K562 (cell line): Measurements from ENCODE around the gene ZPLD1. TPM values are rescaled to one million over a fixed set of nuclear protein-coding genes. Genes with fewer than 3 reads are reported as not detected.

Source experiments
- ATAC-seq: fragments of 200-7000 bp; cut with Tn5 transposase; 3 replicates; pipeline ENCODE4 v1.9.1; 2020; ENCODE audit warnings: moderate library complexity
- BruUV-seq: library from RNA; stranded (reverse); fragments of 400-500 nt; replicated peaks from 2 replicates; lab custom pipeline; 2021; lab: Mats Ljungman, UMichigan
- CTCF ChIA-PET: fragments of 300-600 bp; formaldehyde crosslinking; extraction: SDS; loops from one replicate; lab custom pipeline; 2021; ENCODE audit warnings: low intra/inter-chr PET ratio; lab: Yijun Ruan, JAX
- POLR2A ChIA-PET: fragments of 300-600, 350-650 bp; sonication (Branson Sonifier 250); formaldehyde crosslinking; extraction: SDS; loops from one replicate; lab custom pipeline; 2021; ENCODE audit warnings: antibody characterized with exemption, inconsistent platforms; lab: Yijun Ruan, JAX
- DNase-seq, 4 experiments: peaks; one replicate each; pipeline versions ENCODE4 v3.0.0 to v3.0.0-alpha.2; 2011 to 2018; ENCODE audit warnings: low spot score in 3 of 4, mixed read lengths in 3 of 4; ENCODE audit errors: extremely low read depth in 1 of 4
- FAIRE-seq: peaks from 2 replicates; lab custom pipeline; 2011; peaks lifted over from hg19 to GRCh38; lab: Jason Lieb, UNC
- H2AFZ ChIP-seq: 2 replicates; pipeline ENCODE4 v1.6.0; 2011; ENCODE audit warnings: low read depth, low read length, control low read depth, inconsistent platforms
- H3K27ac ChIP-seq: fragments of 200-600 bp; 3 replicates; pipeline ENCODE4 v1.8.0; 2011; ENCODE audit warnings: low read depth, mild to moderate bottlenecking, control low read depth, inconsistent platforms, low read length, moderate library complexity, mixed read lengths; ENCODE audit errors: extremely low read depth
- H3K27me3 ChIP-seq, 2 experiments: fragments of 300-600 bp in 1 of 2; 2 replicates in 1 of 2; 3 replicates in 1 of 2; pipeline versions ENCODE4 v1.6.0 to v1.8.0; 2011; ENCODE audit warnings: inconsistent platforms in 2 of 2, low read length in 2 of 2, mild to moderate bottlenecking in 1 of 2, mixed read lengths in 1 of 2, moderate library complexity in 1 of 2; ENCODE audit not compliant: control insufficient read depth in 2 of 2, insufficient read depth in 2 of 2
- H3K36me3 ChIP-seq: fragments of 300-600 bp; 3 replicates; pipeline ENCODE4 v1.8.0; 2011; ENCODE audit warnings: mild to moderate bottlenecking, low read length, inconsistent platforms; ENCODE audit not compliant: control insufficient read depth, insufficient read depth
- H3K4me1 ChIP-seq, 2 experiments: fragments of 200-600 bp in 1 of 2; replicated peaks in 1 of 2; 2 replicates in 1 of 2; 3 replicates in 1 of 2; pipeline versions ENCODE4 v1.5.1 to v1.8.0; 2011; ENCODE audit warnings: inconsistent platforms in 2 of 2, low read length in 2 of 2, mild to moderate bottlenecking in 1 of 2, mixed read lengths in 1 of 2, moderate library complexity in 1 of 2; ENCODE audit not compliant: control insufficient read depth in 2 of 2, insufficient read depth in 2 of 2
- H3K4me2 ChIP-seq: 2 replicates; pipeline ENCODE4 v1.6.1; 2011; ENCODE audit warnings: low read length, control low read depth, inconsistent platforms, mixed read lengths; ENCODE audit not compliant: insufficient read depth
- H3K4me3 ChIP-seq: fragments of 200-600 bp; sonication (generic), shearing (Covaris generic); 2 replicates; pipeline ENCODE4 v1.5.1; 2016; ENCODE audit warnings: control low read depth, inconsistent platforms
- H3K79me2 ChIP-seq: fragments of 200-600 bp; 3 replicates; pipeline ENCODE4 v1.8.0; 2011; ENCODE audit warnings: low read length, inconsistent platforms; ENCODE audit not compliant: control insufficient read depth, insufficient read depth
- H3K9ac ChIP-seq, 2 experiments: 2 replicates each; pipeline versions ENCODE4 v1.6.0 to v1.6.1; 2011; ENCODE audit warnings: low read depth in 2 of 2, low read length in 2 of 2, control low read depth in 1 of 2, inconsistent platforms in 1 of 2, mild to moderate bottlenecking in 1 of 2, mixed read lengths in 1 of 2; ENCODE audit not compliant: insufficient read depth in 1 of 2
- H3K9me1 ChIP-seq: one replicate; pipeline ENCODE4 v1.6.0; 2011; ENCODE audit warnings: inconsistent platforms, mild to moderate bottlenecking, low read length, moderate library complexity; ENCODE audit not compliant: control insufficient read depth, insufficient read depth
- H3K9me3 ChIP-seq: replicated peaks from 2 replicates; pipeline ENCODE4 v1.5.1; 2011; ENCODE audit warnings: low read depth, low read length, inconsistent platforms; ENCODE audit not compliant: control insufficient read depth, insufficient read depth
- H4K20me1 ChIP-seq: replicated peaks from 2 replicates; pipeline ENCODE4 v1.6.1; 2011; ENCODE audit warnings: low read length, inconsistent platforms, mixed read lengths; ENCODE audit not compliant: control insufficient read depth, insufficient read depth
- CCNT2 ChIP-seq: IDR thresholded peaks from 2 replicates; pipeline ENCODE4 v1.6.1; 2011; ENCODE audit warnings: borderline replicate concordance, low read depth, mild to moderate bottlenecking, moderate library complexity, mixed read lengths, low read length; ENCODE audit not compliant: insufficient read length; ENCODE audit errors: extremely low read depth
- CEBPG ChIP-seq, 3 experiments: fragments of 200-800 bp in 1 of 3; sonication (Bioruptor generic) in 1 of 3; sonication (generic) in 1 of 3; formaldehyde crosslinking in 1 of 3; IDR thresholded peaks in 2 of 3; conservative IDR thresholded peaks in 1 of 3; 2 replicates each; pipeline versions ENCODE4 v1.6.1 to v1.8.0; 2016 to 2022; ENCODE audit warnings: missing compliant biosample characterization in 2 of 3, missing genetic modification characterization in 2 of 3, mild to moderate bottlenecking in 1 of 3, missing genetic modification reagents in 1 of 3
- ETV5 ChIP-seq: sonication (generic); formaldehyde crosslinking; IDR thresholded peaks from 2 replicates; pipeline ENCODE4 v1.4.0; 2020; ENCODE audit warnings: low read depth, mild to moderate bottlenecking, missing genetic modification reagents
- FOXA1 ChIP-seq: fragments of 450-650 bp; IDR thresholded peaks from 2 replicates; pipeline ENCODE4 v1.6.1; 2016; ENCODE audit warnings: mild to moderate bottlenecking, borderline replicate concordance
- GABPA ChIP-seq: fragments of 200-800 bp; sonication (Bioruptor generic); conservative IDR thresholded peaks from 2 replicates; pipeline ENCODE4 v1.6.1; 2016; ENCODE audit warnings: low read depth, missing genetic modification characterization, missing compliant biosample characterization
- GATAD2B ChIP-seq: fragments of 450-650 bp; IDR thresholded peaks from 2 replicates; pipeline ENCODE4 v1.6.1; 2017; ENCODE audit warnings: mild to moderate bottlenecking, borderline replicate concordance
- KLF6 ChIP-seq: fragments of 250-450 bp; sonication (Bioruptor Pico); IDR thresholded peaks from 2 replicates; pipeline ENCODE4 v1.4.0; 2020; ENCODE audit warnings: mild to moderate bottlenecking, moderate library complexity, borderline replicate concordance
- LARP7 ChIP-seq: fragments of 450-650 bp; IDR thresholded peaks from 2 replicates; pipeline ENCODE4 v1.6.1; 2016
- NBN ChIP-seq: fragments of 450-650 bp; IDR thresholded peaks from 2 replicates; pipeline ENCODE4 v1.6.1; 2016; ENCODE audit warnings: low read depth, mild to moderate bottlenecking
- NR1H2 ChIP-seq: sonication (generic); formaldehyde crosslinking; IDR thresholded peaks from 2 replicates; pipeline ENCODE4 v1.4.0; 2020; ENCODE audit warnings: mild to moderate bottlenecking, missing genetic modification reagents
- NR2F6 ChIP-seq: fragments of 450-650 bp; formaldehyde crosslinking; IDR thresholded peaks from 2 replicates; pipeline ENCODE4 v1.4.0; 2020; ENCODE audit warnings: mild to moderate bottlenecking
- SIRT6 ChIP-seq: IDR thresholded peaks from one replicate; pipeline ENCODE4 v1.6.1; 2012; ENCODE audit warnings: low read depth, mild to moderate bottlenecking, control low read depth, inconsistent platforms, low read length, moderate library complexity
- SMC3 ChIP-seq: conservative IDR thresholded peaks from 2 replicates; pipeline ENCODE4 v1.6.1; 2011; ENCODE audit warnings: low read depth, low read length, improper control_type of control experiment; ENCODE audit not compliant: insufficient read depth
- SP2 ChIP-seq: IDR thresholded peaks from 2 replicates; pipeline ENCODE4 v1.6.1; 2011; ENCODE audit warnings: mild to moderate bottlenecking, low read depth, low read length, moderate library complexity; ENCODE audit not compliant: poor library complexity, severe bottlenecking; ENCODE audit errors: extremely low read depth
- TAF1 ChIP-seq: IDR thresholded peaks from 2 replicates; pipeline ENCODE4 v1.6.1; 2011; ENCODE audit warnings: mild to moderate bottlenecking, low read length, moderate library complexity; ENCODE audit not compliant: insufficient read depth, control insufficient read depth, severe bottlenecking; ENCODE audit errors: extremely low read depth
- ZFP36 ChIP-seq: fragments of 150-350 bp; IDR thresholded peaks from 2 replicates; pipeline ENCODE4 v1.6.1; 2018; ENCODE audit warnings: low read length, low read depth; ENCODE audit not compliant: partially characterized antibody
- ZKSCAN3 ChIP-seq: fragments of 250-450 bp; sonication (Bioruptor Pico); IDR thresholded peaks from 2 replicates; pipeline ENCODE4 v1.4.0; 2020
- ZNF3 ChIP-seq: fragments of 250-450 bp; sonication (Bioruptor Pico); IDR thresholded peaks from 2 replicates; pipeline ENCODE4 v1.5.0; 2021; ENCODE audit warnings: mild to moderate bottlenecking, moderate library complexity
- ZNF384 ChIP-seq: IDR thresholded peaks from 2 replicates; pipeline ENCODE4 v1.6.1; 2012; ENCODE audit warnings: low read depth, low read length, improper control_type of control experiment
- WGBS: fragments of 100-300 bp; shearing (Covaris generic); methylation state at CpG from one replicate; pipeline ENCODE4 v1.1.6; 2016; ENCODE audit warnings: low coverage, mixed read lengths; ENCODE audit not compliant: insufficient coverage; ENCODE audit errors: missing lambda C conversion rate; 5-methylcytosine and 5-hydroxymethylcytosine counted together
- in situ Hi-C: fragments of 300-500 bp; cut with MboI; formaldehyde crosslinking; loops from 4 replicates; pipeline ENCODE4 v1.15.0; 2018; ENCODE audit warnings: inconsistent platforms, mixed read lengths
- intact Hi-C: fragments of 100-400 bp; cut with micrococcal nuclease; formaldehyde crosslinking; loops from 2 replicates; pipeline ENCODE4 v1.14.2; 2022
- polyA plus RNA-seq, 8 experiments: library from polyadenylated mRNA; depleted of rRNA in 4 of 8; stranded (reverse) in 5 of 8; unstranded in 3 of 8; fragments of >200 nt; fragmentation: Nextera tagmentation in 2 of 8; fragmentation: Illumina TruSeq in 1 of 8; extraction: Ambion mirVana in 2 of 8; extraction: Trizol in 1 of 8; gene quantifications; 2 replicates each; pipeline versions ENCODE4 v1.2.1 to v1.2.3, GENCODE V29; 2011 to 2014; ENCODE audit warnings: inconsistent platforms in 1 of 8, missing spikeins in 1 of 8
- total RNA-seq, 7 experiments: library from RNA; depleted of rRNA in 6 of 7; stranded (reverse); fragments of >200 nt in 6 of 7; fragmentation: Illumina TruSeq in 2 of 7; extraction: Trizol in 2 of 7; gene quantifications; 2 replicates each; pipeline versions ENCODE4 v1.2.1 to v1.2.3, GENCODE V29; 2011 to 2021; ENCODE audit warnings: low replicate concordance in 1 of 7
- TF ChIP-seq, protein P1 (sequence below): fragments of 250-450 bp; sonication (Bioruptor Pico); IDR thresholded peaks from 2 replicates; pipeline ENCODE4 v1.5.0; 2021; ENCODE audit warnings: mild to moderate bottlenecking, borderline replicate concordance
- TF ChIP-seq, protein P2 (sequence below): sonication (generic); IDR thresholded peaks from 2 replicates; pipeline ENCODE4 v1.6.1; 2016

ZPLD1 gene
- total and polyA plus RNA-seq, 9 of the 15 experiments (the other 6 are each of a cell fraction or from before 2014, with no cell fraction given): 0.03 to 0.10 (median 0.04) TPM; not detected in 6

DNA sequence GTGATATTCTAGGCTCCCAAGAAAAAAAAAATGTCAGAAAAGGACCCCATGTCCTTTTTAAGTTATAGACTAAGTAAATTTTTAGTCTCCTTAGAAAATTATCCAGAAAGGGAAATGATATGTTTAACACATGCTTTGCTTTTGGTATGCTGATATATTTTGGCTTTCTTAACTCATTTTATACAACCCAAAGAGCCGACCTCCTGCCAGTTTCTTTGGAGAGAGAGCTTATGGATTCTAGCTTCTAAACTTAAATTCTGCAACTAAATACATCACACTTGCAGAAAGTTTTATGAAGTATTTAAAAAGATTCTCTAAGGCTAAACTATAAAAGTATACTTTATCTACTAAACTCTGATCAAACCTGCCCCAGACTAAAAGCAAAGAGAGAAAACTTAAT, 43.9 kb upstream of the ZPLD1 start (continued):
- no peak for TF ChIP-seq GATAD2B
- no peak for TF ChIP-seq SMC3
- no peak for TF ChIP-seq GABPA (tag)
- no peak for TF ChIP-seq ZNF3
- no peak for TF ChIP-seq NBN
- TF ChIP-seq ETV5 (CRISPR knock-in tag): no peak
- no peak for TF ChIP-seq NR1H2 (CRISPR knock-in tag)
- TF ChIP-seq FOXA1: no peak
- TF ChIP-seq TAF1: no peak
- TF ChIP-seq CCNT2: no peak

DNA sequence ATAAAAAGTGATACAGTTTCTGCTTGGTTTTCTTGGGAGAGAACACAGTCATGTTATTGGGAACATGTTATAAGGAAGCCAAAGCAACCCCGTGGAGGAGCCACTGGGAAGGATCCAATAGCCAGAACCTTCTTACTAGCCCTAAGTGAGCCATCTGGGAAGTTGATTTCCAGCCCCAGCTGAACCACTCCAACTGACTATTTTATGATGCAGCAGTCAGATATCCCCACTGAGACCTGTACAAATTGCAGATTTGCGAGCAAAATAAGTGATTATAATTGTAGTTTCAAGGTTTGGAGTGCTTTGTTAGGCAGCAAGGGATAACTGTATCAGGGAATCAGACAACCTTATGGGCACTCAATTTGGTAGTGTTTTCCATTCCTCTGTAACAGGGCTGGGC, 43.3 kb upstream of the ZPLD1 start:
- Histone ChIP-seq H2AFZ (no peak overlapping the region), H3K9me3 (no peaks in the 10 kb centered on the region), H3K4me2 (no peak overlapping the region), H3K79me2 (no peaks in the 10 kb centered on the region), H3K9me1 (no peaks in the 10 kb centered on the region), H3K27me3 (no peaks in the 10 kb centered on the region), H3K4me3 (no peak overlapping the region), H3K4me1 (no peaks in the 10 kb centered on the region), H3K9ac (no peak overlapping the region), H3K27ac (no peak overlapping the region), H3K36me3 (no peaks in the 10 kb centered on the region), H4K20me1 (no peaks in the 10 kb centered on the region)
- DNase-seq (no peak), FAIRE-seq (no peak), ATAC-seq (no peak)
- ChIA-PET POLR2A (no interaction called here), CTCF (no interaction called here)
- in situ Hi-C loops: no loop called here
- intact Hi-C loops: no loop called here
- WGBS: 0% methylated on average over 2 of the region's 2 CpGs
- no TSS peak for BruUV-seq
- TF ChIP-seq CEBPG (CRISPR knock-in tag; IDR thresholded peaks at IDR 0.05) (no peak), CEBPG (tag; conservative IDR thresholded peaks at IDR 0.05 in 1 of 2, IDR thresholded peaks at IDR 0.05 in 1 of 2) (no peak), SP2 (no peak), LARP7 (no peak), ZNF384 (no peak), ZKSCAN3 (no peak), ZFP36 (no peak), SIRT6 (no peak), NR2F6 (CRISPR knock-in tag) (no peak), KLF6 (no peak)
- TF ChIP-seq, protein P1, sequence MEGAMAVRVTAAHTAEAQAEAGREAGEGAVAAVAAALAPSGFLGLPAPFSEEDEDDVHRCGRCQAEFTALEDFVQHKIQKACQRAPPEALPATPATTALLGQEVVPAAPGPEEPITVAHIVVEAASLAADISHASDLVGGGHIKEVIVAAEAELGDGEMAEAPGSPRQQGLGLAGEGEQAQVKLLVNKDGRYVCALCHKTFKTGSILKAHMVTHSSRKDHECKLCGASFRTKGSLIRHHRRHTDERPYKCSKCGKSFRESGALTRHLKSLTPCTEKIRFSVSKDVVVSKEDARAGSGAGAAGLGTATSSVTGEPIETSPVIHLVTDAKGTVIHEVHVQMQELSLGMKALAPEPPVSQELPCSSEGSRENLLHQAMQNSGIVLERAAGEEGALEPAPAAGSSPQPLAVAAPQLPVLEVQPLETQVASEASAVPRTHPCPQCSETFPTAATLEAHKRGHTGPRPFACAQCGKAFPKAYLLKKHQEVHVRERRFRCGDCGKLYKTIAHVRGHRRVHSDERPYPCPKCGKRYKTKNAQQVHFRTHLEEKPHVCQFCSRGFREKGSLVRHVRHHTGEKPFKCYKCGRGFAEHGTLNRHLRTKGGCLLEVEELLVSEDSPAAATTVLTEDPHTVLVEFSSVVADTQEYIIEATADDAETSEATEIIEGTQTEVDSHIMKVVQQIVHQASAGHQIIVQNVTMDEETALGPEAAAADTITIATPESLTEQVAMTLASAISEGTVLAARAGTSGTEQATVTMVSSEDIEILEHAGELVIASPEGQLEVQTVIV (CRISPR knock-in tag): no peak
- TF ChIP-seq, protein P2, sequence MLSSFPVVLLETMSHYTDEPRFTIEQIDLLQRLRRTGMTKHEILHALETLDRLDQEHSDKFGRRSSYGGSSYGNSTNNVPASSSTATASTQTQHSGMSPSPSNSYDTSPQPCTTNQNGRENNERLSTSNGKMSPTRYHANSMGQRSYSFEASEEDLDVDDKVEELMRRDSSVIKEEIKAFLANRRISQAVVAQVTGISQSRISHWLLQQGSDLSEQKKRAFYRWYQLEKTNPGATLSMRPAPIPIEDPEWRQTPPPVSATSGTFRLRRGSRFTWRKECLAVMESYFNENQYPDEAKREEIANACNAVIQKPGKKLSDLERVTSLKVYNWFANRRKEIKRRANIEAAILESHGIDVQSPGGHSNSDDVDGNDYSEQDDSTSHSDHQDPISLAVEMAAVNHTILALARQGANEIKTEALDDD: no peak
